GM19351 (cell line): ENCODE data around the gene SERPINA4.

Experiments
- ATAC-seq: cut with Tn5 transposase; IDR thresholded peaks from one replicate; pipeline ENCODE4 v1.9.1; 2021; ENCODE audit warnings: mild to moderate bottlenecking, moderate library complexity; ENCODE audit not compliant: unreplicated experiment

Gene SERPINA4

GRCh38 chr14:94542111-94542810, 19.0 kb upstream of the SERPINA4 start:
- no peak for ATAC-seq

DNA sequence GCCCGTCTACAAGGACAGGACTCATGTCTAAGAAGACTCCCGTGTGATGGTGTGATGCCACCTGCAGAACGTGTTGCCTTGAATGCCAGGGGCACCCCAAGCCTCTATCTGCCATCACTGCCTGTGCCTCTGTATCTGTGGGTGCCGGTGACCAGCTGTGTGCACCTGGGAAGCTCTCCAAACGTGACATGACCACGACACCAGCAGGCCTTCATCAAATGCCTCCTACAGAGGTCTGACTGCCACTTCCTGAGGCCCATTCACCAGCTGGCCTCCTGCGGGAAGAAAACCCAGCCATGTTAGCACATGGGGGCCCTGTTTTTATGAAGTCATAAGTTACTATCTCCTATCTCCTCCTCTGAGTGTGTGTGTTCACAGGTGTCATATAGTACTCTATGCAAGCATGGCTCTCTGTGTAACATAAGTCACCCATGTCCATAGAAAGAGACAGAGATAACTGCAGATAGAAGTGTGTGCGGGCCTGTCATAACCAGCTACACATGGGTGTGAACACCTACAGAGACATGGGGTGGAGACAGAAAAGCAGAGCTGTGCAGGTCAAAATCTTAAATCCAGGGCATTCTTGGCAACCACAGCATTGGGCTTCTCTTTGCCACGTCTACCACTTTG, 18.3 kb upstream of the SERPINA4 start:
- ATAC-seq: no peak

DNA sequence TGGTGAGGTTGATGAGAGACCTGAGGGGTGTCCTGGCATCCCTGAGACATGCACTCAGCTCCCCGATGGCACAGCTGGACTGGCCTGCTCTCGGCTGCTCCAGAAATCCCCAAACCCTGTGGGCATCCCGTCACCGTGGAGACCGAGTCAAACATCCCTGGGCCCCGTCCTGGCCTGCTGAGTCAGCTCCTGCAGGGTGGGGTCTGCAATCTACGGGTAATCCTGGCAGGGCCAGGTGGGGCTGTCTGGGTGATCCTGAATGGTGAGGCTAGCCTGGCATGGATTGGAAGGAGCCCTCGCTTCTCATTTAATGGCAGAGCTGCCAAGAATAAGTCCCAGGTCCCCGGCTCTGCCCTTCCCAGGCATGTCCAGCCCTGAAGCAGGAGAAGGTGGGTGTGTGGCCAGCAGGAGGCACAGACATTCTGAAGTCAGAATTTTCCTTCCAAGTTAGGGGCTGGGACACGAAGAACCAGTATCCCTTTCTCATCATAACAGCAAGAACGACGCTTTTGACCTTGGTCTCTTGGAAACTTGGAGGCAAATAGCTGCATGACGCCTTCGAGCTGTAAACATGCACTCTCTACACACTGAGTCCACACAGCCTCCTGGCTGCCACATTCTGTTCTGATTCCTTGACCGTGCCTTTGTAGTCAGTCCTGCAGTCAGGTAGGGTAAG, 17.7 kb upstream of the SERPINA4 start:
- no peak for ATAC-seq

DNA sequence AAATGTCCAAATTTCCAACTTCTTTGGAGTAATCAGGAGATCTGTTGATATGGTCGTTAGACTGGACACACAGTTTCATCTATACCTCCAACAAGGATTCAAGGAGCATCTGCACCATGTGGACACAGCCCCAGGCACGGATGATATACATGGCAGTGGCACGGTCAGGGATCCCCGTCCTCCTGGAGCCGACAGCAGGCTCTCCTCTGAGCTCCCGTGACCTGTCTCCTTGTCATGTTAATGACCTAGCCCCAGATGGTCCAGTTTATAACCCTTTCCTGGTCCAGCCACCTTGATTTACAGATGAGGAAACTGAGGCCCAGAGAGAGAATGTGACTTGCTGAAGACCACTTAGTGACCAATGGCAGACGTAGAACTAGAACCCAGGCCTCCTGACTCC, 16.5 kb upstream of the SERPINA4 start:
- ATAC-seq: no peak

- no peak for ATAC-seq
Observed at GRCh38 chr14:94545131-94545841, 16.0 kb upstream of the SERPINA4 start.

- no peak for ATAC-seq
Observed at GRCh38 chr14:94547151-94547680, 14.0 kb upstream of the SERPINA4 start.

DNA sequence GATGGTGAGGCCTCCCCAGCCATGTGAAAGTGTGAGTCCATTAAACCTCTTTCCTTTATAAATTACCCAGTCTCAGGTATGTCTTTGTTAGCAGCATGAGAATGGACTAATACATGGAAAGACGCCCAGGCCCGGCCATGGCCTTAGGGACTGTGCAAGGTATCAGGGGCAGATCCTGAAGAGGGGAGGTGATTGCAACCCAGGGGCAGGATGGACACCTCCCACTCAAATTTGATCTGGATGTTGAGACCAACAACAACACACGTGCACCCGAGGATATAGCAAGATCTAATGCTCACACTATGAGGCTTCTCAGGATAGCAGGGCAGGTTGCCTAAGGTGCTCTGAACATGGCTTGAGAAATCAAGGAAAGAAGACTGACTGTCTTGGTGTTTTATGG, 13.5 kb upstream of the SERPINA4 start:
- no peak for ATAC-seq

DNA sequence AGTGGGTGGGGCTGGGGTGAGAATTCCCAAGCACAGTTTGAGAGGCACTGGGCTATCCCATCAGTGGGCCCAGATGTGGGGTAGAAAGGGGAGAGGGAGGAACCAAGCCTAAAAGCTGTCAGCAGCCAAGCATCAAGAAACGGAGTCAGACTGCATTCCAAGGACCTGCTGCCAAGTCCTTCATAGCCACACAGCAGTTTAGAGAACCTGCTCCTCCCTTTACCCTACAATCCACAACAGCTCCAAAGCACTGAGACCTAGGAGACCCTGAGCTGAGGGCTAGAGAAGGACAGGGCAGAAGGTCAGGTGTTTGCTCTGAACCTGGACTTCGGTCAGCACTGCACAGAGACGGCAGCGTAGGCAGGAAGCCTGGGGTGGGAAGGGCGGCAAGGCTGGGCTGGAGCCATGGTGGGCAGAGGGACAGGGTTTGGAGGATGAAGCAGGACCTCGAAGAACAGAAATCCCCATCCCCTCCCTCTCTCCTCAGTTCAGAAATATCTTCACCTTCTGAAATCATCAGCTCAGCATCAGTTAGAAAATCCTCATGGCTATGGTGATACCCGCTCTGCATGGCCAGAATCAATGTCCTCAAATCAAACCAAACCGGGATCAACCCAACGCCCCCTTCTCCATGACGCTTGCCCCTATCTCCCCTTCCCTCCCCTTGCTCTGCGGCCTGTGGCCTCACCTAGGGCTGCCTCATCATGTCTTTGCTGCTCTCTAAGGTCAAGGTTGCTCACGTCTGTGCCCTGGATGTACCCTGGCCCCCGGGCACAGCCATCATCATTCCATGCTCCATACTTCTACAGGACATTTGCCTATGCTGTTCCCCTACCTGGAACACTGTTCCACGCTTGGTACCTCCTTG, 12.9 kb upstream of the SERPINA4 start:
- ATAC-seq: no peak

DNA sequence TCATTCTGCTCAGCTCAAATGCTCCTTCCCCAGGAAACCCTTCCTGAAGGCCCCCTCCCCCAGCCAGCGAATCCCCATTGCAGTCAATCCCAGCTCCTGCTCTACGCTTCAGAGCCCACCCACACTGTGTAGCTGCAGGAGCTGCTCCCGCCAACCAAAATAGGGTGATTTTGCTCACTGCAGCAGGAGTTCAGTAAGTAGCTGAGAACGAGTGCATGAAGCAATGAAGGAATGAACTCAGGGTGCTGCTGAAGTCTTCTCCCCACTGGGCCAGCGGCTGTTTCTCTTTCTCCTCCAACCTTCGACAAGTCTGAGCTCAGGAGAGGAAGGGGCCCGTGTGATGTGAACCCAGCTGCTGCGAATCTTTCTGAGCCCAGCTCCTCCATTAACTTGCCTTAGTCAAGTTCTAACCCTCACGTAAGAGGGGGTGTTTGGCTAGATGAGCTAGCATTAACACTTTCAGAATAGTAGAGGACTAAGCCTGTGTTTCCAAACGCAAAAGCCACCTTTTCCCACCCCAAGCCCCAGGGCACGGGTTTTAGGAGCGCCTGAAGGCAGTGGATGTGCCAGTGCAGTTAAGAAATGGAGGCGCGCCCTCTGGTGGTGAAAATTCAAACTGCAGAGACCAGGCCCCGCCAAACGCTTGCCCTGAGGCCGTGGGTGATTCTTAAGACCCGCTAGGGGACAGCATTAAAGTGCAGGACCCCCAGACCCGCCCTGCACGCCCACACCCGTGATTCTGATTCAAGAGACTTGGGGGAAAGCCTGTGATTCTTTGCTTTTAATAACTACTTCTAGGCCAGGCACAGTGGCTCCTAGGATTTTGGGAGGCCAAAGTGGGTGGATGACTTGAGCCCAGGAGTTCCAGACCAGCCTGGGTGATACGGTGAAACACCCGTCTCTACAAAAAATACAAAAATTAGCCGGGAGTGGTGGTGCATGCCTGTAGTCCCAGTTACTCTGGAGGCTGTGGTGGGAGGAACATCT, 11.9 kb upstream of the SERPINA4 start:
- ATAC-seq: peak; percentile 80

GRCh38 chr14:94550041-94550440, 11.2 kb upstream of the SERPINA4 start:
- no peak for ATAC-seq

DNA sequence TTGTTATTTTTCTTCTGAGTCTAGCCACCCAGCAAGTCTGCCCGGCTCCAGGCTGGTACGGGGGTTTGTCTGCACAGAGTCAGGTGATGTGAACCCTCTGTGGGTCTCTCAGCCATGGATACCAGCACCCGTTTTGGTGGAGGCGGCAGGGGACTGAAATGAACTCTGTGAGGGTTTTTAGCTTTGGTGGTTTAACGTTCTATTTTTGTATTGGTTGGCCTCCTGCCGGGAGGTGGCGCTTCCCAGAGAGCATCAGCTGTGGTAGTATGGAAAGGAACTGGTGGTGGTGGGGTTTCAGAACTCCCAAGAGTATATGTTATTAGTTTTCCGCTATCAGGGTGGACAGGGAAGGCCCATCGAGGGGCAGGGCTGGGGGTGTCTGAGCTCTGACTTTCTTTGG, 5.3 kb upstream of the SERPINA4 start:
- no peak for ATAC-seq

GRCh38 chr14:94557327-94557726, 3.9 kb upstream of the SERPINA4 start:
- ATAC-seq: no peak

DNA sequence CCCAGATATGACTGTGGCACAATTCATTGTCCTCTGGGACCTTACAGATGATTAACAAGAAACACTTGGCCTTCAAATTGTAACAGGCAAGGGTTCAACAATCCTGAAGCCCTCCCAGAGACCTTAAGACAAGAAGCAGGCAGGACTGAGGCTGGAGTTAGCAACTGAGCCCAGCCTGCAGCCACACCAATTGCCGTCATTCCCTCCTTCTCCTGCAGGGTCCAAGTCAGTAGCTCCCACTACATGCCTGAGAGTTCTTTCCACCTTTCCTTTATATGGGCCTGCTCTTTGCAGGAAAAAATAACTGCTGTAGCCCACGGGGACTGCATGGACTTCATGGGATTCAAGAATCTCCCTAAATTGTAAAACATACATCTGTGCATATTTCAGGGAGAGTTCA, 2.4 kb upstream of the SERPINA4 start:
- ATAC-seq: no peak

- ATAC-seq: no peak
Observed at GRCh38 chr14:94559638-94560290, 1.5 kb upstream of the SERPINA4 start.

- ATAC-seq: no peak
Observed at GRCh38 chr14:94560291-94560665, 964 bp upstream of the SERPINA4 start.

GRCh38 chr14:94561656-94562010, 391 bp downstream of the SERPINA4 start:
- ATAC-seq: no peak

DNA sequence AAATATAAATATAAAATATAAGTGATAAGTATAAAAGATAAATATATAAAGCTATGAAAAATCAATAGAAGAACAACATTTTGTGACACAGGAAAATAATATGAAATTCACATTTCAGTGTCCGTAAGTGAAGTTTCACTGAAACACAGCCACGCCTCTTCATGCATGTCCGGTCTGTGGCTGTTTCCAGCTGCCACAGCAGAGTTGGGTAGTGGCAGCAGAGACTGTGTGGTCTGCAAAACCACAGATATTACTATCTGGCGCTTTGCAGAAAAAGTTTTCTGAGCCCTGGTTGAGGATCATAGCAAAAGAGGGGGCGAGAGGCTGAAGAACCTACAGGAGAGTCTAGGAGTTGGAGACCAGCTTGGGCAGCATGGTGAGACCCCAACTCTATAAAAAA, 780 bp downstream of the SERPINA4 start:
- no peak for ATAC-seq

- no peak for ATAC-seq
Observed at GRCh38 chr14:94562941-94563883, 2.0 kb downstream of the SERPINA4 start.
